GM12892 (cell line): ENCODE results near the gene CLN3.

Experiments
- POLR2A ChIP-seq: IDR thresholded peaks from 2 replicates; pipeline ENCODE4 v1.6.1; 2011; ENCODE audit warnings: low read depth, low read length, control low read depth
- POLR2AphosphoS5 ChIP-seq: IDR thresholded peaks from 2 replicates; pipeline ENCODE4 v1.6.1; 2011; ENCODE audit warnings: low read depth, low read length, control low read depth
- TAF1 ChIP-seq: IDR thresholded peaks from 2 replicates; pipeline ENCODE4 v1.6.1; 2011; ENCODE audit warnings: low read depth, mild to moderate bottlenecking, control low read depth, low read length, borderline replicate concordance

GRCh38 chr16:28501258-28502232 lies 9.7 kb upstream of the CLN3 start:
- TF ChIP-seq TAF1 = no peak
- TF ChIP-seq POLR2AphosphoS5 = no peak
- TF ChIP-seq POLR2A = no peak
